Adrenal gland (tissue), 12 donors: Measurements from ENCODE around the gene MPC1. TPM values are rescaled to one million over a fixed set of nuclear protein-coding genes. Genes with fewer than 3 reads are reported as not detected.

Source experiments
- DNase-seq, 7 donors: peaks; one replicate each; pipeline ENCODE4 v3.0.0-alpha.2; 2019 to 2020
- H3K27ac ChIP-seq, 5 donors: fragments of 200-600 bp; sonication (generic) in 4 of 5; 1 replicate in 3 of 5; 2 replicates in 2 of 5; pipeline versions ENCODE4 v1.5.1 to v1.8.0; 2016 to 2020; ENCODE audit warnings: mild to moderate bottlenecking in 1 of 5
- H3K27me3 ChIP-seq: fragments of 200-600 bp; 2 replicates; pipeline ENCODE4 v1.8.0; 2021
- H3K36me3 ChIP-seq, 2 donors: fragments of 200-600 bp; replicated peaks in 1 of 2; 1 replicate in 1 of 2; 2 replicates in 1 of 2; pipeline versions ENCODE4 v1.5.1 to v1.8.0; 2018 to 2022
- H3K4me1 ChIP-seq, 2 donors: fragments of 200-600 bp; replicated peaks in 1 of 2; 1 replicate in 1 of 2; 2 replicates in 1 of 2; pipeline versions ENCODE4 v1.5.1 to v1.8.0; 2018 to 2021
- H3K4me3 ChIP-seq, 4 donors: fragments of 200-600 bp; sonication (generic) in 3 of 4; one replicate each; pipeline ENCODE4 v1.5.1; 2016 to 2018
- H3K9me3 ChIP-seq, 3 donors: fragments of 200-600 bp; sonication (generic) in 1 of 3; replicated peaks in 1 of 3; 1 replicate in 2 of 3; 2 replicates in 1 of 3; pipeline versions ENCODE4 v1.5.1 to v1.8.0; 2016 to 2021
- POLR2A ChIP-seq, 2 donors: fragments of 450-650 bp; IDR thresholded peaks; one replicate each; pipeline ENCODE4 v1.6.1; 2017; ENCODE audit warnings: antibody characterized with exemption in 2 of 2, mild to moderate bottlenecking in 2 of 2, moderate library complexity in 1 of 2
- WGBS, 4 donors: extraction: QIAGEN DNeasy Blood & Tissue Kit in 2 of 4; methylation state at CpG; one replicate each; pipeline versions ENCODE4 v1.1.5 to v1.1.7; 2013 to 2017; 5-methylcytosine and 5-hydroxymethylcytosine counted together
- intact Hi-C, 2 donors: fragments of 100-400 bp; cut with DNase I; formaldehyde crosslinking; loops; one replicate each; pipeline versions ENCODE4 v1.14.1 to v1.15.0; 2022 to 2023
- polyA plus RNA-seq, 3 donors: library from polyadenylated mRNA; stranded (reverse); fragments of 200-250 nt in 2 of 3; fragments of 350-450 nt in 1 of 3; fragmentation: Illumina TruSeq in 1 of 3; extraction: RNeasy Lipid Tissue Mini Kit (QIAGEN cat#74804) in 1 of 3; gene quantifications; one replicate each; pipeline ENCODE4 v1.2.3, GENCODE V29; 2013 to 2014
- total RNA-seq, 9 donors: library from RNA; depleted of rRNA in 4 of 9; stranded (reverse); fragments of >200 nt in 4 of 9; fragments of 120-200 nt in 1 of 9; fragmentation: NEBNext Ultra II Directional in 1 of 9; extraction: Animal tissue kit (Norgen Biotek cat#: 25700) in 1 of 9; gene quantifications; one replicate each; pipeline versions ENCODE4 v1.1.0 to v1.2.4, GENCODE V29; 2013 to 2023
- TF ChIP-seq, protein P1 (sequence below), 6 experiments: fragments of 450-650 bp in 4 of 6; fragments of 200-600 bp in 2 of 6; sonication (generic) in 1 of 6; IDR thresholded peaks; 1 replicate in 5 of 6; 2 replicates in 1 of 6; pipeline versions ENCODE4 v1.5.1 to v1.8.0; 2016 to 2021; ENCODE audit warnings: antibody characterized with exemption in 6 of 6, mild to moderate bottlenecking in 2 of 6, moderate library complexity in 1 of 6
- donor health status: healthy with polysubstance abuse.
- donor health status: Bipolar disorder and iron deficiency.
- donor health status: DM: yes; HTN: yes; CAD: no.
- donor health status: DM: no; HTN: no; CAD: no.
- donor health status: DM: no; HTN: no; CAD: no.
- donor health status: DM: yes; HTN: yes; CAD: no.

The MPC1 gene
- total and polyA plus RNA-seq, 12 donors = 22.8 to 76.9 (median 46.0) TPM

DNA sequence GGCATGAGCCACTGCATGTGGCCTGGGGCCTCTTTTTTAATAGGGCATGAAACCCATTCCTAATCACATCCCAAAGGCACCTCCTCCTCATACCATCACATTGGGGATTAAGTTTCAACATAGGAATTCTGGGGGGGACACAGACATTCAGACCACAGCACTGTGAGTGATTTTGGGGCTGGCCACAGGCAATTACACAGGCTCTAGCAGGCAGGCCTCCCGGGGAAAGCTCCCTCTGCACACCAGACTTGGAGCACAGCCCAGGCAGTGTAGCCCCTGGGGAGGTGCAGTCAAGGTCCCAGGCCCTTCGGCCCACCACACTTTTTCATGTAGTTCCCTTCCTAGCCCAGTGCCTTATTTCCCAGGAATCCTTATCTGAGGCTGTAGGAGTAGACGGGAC lies 45.9 kb downstream of the MPC1 start:
- Histone ChIP-seq H3K27me3 (no peaks in the 10 kb centered on the region), H3K4me3 (no peak overlapping the region), H3K27ac (no peak overlapping the region), H3K36me3 (no peaks in the 10 kb centered on the region), H3K9me3 (no peaks in the 10 kb centered on the region), H3K4me1 (peaks cover 9 to 33% of the 10 kb centered on the region in 2 donors)
- WGBS, 4 donors = 50 to 84% (median 74%) methylated on average over 1 to 3 of the region's 3 CpGs
- TF ChIP-seq, protein P1, sequence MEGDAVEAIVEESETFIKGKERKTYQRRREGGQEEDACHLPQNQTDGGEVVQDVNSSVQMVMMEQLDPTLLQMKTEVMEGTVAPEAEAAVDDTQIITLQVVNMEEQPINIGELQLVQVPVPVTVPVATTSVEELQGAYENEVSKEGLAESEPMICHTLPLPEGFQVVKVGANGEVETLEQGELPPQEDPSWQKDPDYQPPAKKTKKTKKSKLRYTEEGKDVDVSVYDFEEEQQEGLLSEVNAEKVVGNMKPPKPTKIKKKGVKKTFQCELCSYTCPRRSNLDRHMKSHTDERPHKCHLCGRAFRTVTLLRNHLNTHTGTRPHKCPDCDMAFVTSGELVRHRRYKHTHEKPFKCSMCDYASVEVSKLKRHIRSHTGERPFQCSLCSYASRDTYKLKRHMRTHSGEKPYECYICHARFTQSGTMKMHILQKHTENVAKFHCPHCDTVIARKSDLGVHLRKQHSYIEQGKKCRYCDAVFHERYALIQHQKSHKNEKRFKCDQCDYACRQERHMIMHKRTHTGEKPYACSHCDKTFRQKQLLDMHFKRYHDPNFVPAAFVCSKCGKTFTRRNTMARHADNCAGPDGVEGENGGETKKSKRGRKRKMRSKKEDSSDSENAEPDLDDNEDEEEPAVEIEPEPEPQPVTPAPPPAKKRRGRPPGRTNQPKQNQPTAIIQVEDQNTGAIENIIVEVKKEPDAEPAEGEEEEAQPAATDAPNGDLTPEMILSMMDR (IDR thresholded peaks at IDR 0.05) = no peak
- no peak for TF ChIP-seq POLR2A (IDR thresholded peaks at IDR 0.05)
- DNase-seq = no peak
- intact Hi-C loops = loop anchor here in 1 of 2 donors (5.0 kb wide), 1 partner anchor 50 kb away; no protein-coding TSS in a partner anchor

DNA sequence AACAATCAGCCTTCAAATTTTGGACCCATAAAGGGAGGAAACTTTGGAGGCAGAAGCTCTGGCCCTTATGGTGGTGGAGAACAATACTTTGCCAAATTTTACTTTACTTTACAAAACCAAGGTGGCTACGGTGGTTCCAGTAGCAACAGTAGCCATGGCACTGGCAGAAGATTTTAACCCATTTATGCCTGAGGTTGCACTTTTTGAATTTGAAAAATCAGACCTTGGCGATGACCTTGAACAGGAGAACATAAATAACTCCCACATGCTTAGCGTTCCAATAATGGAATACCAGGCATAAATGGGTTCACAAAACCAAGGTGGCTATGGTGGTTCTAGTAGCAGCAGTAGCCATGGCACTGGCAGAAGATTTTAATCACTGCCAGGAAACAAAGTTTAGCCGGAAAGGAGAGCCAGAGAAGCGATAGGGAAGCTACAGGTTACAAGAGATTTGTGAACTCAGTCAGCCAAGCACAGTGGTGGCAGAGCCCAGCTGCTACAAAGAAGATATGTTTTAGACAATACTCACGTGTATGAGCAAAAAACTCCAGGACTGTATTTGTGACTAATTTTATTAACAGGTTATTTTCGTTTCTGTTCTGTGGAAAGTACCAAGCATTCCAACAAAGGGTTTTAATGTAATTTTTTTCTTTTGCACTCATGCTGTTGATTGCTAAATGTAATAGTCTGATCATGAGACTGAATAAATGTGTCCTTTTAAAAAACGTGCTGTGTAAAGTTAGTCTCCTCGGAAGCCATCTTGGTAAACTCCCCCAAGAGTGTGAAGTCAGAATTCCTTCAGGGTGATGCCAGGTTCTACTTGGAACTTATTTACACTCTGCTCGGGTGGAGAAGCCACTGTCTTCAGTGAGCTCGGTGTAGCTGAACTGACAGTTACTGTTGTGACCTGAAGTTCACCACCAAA lies 47.1 kb downstream of the MPC1 start:
- no peak for DNase-seq
- peaks cover 0 to 32% of the 10 kb centered on the region in 2 donors for H3K4me1 ChIP-seq
- no peak overlapping the region for H3K4me3 ChIP-seq
- intact Hi-C loops = loop anchor here in 1 of 2 donors (5.0 kb wide), 1 partner anchor 52 kb away; no protein-coding TSS in a partner anchor
- no peaks in the 10 kb centered on the region for H3K36me3 ChIP-seq
- WGBS, 4 donors = 81 to 86% (median 84%) methylated on average over 11 of the region's 11 CpGs
- no peaks in the 10 kb centered on the region for H3K27me3 ChIP-seq
- no peaks in the 10 kb centered on the region for H3K9me3 ChIP-seq
- H3K27ac ChIP-seq = no peak overlapping the region
- TF ChIP-seq, protein P1 (IDR thresholded peaks at IDR 0.05) = no peak
- TF ChIP-seq POLR2A (IDR thresholded peaks at IDR 0.05) = no peak

DNA sequence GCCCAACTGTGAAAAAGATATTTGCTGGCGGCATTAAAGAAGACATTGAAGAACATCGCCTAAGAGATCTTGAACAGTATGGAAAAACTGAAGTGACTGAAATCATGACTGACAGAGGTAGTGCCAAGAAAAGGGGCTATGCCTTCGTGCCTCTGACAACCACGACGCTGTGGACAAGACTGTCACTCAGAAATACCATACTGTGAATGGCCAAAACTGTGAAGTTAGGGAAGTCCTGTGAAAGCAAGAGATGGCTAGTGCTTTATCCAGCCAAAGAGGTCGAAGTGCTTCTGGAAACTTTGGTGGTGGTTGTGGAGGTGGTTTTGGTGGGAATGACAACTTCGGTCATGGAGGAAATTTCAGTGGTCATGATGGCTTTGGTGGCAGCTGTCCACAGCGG lies 47.9 kb downstream of the MPC1 start:
- no peaks in the 10 kb centered on the region for H3K9me3 ChIP-seq
- H3K4me3 ChIP-seq = no peak overlapping the region
- intact Hi-C loops = loop anchor here in 1 of 2 donors (5.0 kb wide), 1 partner anchor 52 kb away; no protein-coding TSS in a partner anchor
- no peaks in the 10 kb centered on the region for H3K36me3 ChIP-seq
- TF ChIP-seq, protein P1 (IDR thresholded peaks at IDR 0.05) = no peak
- TF ChIP-seq POLR2A (IDR thresholded peaks at IDR 0.05) = no peak
- no peak overlapping the region for H3K27ac ChIP-seq
- H3K27me3 ChIP-seq = no peaks in the 10 kb centered on the region
- DNase-seq = no peak
- H3K4me1 ChIP-seq = peaks cover 0 to 32% of the 10 kb centered on the region in 2 donors
- WGBS, 4 donors = 85 to 97% (median 96%) methylated on average over 8 of the region's 8 CpGs

DNA sequence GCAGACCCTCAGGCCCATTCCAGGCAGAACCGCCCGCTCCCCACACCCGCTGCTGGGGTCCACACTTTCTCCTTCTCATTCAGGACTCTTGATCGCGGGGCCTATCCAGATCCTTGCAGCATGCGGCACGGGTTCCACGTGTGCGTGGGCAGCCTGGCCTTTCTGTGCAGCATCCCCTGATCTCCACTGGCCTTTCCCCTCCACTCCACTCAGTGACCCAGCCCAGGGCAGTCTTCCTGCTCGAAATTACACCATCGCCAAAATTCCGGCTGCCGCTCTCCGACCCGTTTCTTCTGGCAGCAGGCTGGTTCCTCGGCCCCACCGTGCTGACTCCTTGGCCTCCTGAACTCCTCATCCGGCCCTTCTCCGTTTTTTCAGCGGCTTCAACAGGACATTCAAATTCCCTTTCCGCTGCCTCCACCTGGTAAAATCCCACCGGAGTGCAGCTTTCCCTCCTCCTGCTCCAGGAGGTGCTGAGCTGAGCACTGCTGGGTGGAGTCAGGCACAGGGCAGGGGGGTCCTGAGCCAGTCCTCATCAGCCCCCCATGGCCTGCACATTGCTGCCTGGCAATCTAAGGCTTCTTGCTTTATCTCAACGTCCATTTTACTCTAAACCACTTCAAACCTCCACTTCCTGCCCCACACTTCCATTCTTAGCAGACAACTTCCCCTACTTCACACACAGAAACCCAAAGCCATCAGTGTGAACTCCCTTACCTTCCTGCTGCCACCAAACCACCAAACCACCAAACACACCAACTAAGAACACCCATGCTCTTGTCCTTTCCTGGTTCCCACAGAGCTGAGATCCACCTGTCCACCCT lies 49.4 kb downstream of the MPC1 start:
- TF ChIP-seq POLR2A (IDR thresholded peaks at IDR 0.05) = no peak
- TF ChIP-seq, protein P1 (IDR thresholded peaks at IDR 0.05) = no peak
- intact Hi-C loops = no loop called here
- H3K27me3 ChIP-seq = no peaks in the 10 kb centered on the region
- H3K9me3 ChIP-seq = no peaks in the 10 kb centered on the region
- no peaks in the 10 kb centered on the region for H3K36me3 ChIP-seq
- DNase-seq = no peak
- H3K27ac ChIP-seq = no peak overlapping the region
- no peak overlapping the region for H3K4me3 ChIP-seq
- WGBS, 4 donors = 85 to 89% (median 87%) methylated on average over 23 of the region's 23 CpGs
- peaks cover 0 to 26% of the 10 kb centered on the region in 2 donors for H3K4me1 ChIP-seq
